NCI-H1048 (cell line): Measurements from ENCODE around the gene C11orf97.
"Not testable (repeated sequence)": the region's sequence is repeated elsewhere in the genome, so short reads cannot be mapped to it uniquely, and the experiment has no call there.

Experiments used
- DNase-seq: peaks from one replicate; lab custom pipeline; 2025; lab: John Stamatoyannopoulos, UW

Gene C11orf97

GRCh38 chr11:94525546-94526324 lies 13.5 kb downstream of the C11orf97 start:
- no peak for DNase-seq

- DNase-seq, result no peak
Measured at GRCh38 chr11:94526645-94527438, 14.6 kb downstream of the C11orf97 start.

- DNase-seq, result no peak
Measured at GRCh38 chr11:94528551-94528950, 16.3 kb downstream of the C11orf97 start.

GRCh38 chr11:94532211-94532610 lies 19.9 kb downstream of the C11orf97 start:
- no peak for DNase-seq

GRCh38 chr11:94533206-94533605 lies 20.9 kb downstream of the C11orf97 start:
- no peak for DNase-seq

GRCh38 chr11:94533696-94534630 lies 21.7 kb downstream of the C11orf97 start:
- DNase-seq, result no peak

GRCh38 chr11:94536386-94536785 lies 24.1 kb downstream of the C11orf97 start:
- DNase-seq, result no peak

- DNase-seq, result no peak
Measured at GRCh38 chr11:94537031-94537600, 24.9 kb downstream of the C11orf97 start.

- no peak for DNase-seq
Measured at GRCh38 chr11:94539420-94539819, 27.2 kb downstream of the C11orf97 start.

- no peak for DNase-seq
Measured at GRCh38 chr11:94543695-94544645, 31.7 kb downstream of the C11orf97 start, which contains the start of gene FUT4. FUT4 (plus strand) TSS chr11:94543921; CDS start chr11:94544134, 213 bp downstream.

GRCh38 chr11:94544646-94545263 lies 32.5 kb downstream of the C11orf97 start:
- no peak for DNase-seq

- DNase-seq, result no peak
Measured at GRCh38 chr11:94545264-94546161, 33.3 kb downstream of the C11orf97 start.

GRCh38 chr11:94546162-94546470 lies 33.9 kb downstream of the C11orf97 start:
- DNase-seq, result no peak

- DNase-seq, result no peak
Measured at GRCh38 chr11:94546886-94547285, 34.6 kb downstream of the C11orf97 start.

GRCh38 chr11:94549146-94549545 lies 36.9 kb downstream of the C11orf97 start:
- DNase-seq, result no peak

- no peak for DNase-seq
Measured at GRCh38 chr11:94550513-94550912, 38.3 kb downstream of the C11orf97 start.

GRCh38 chr11:94553938-94554337 lies 41.7 kb downstream of the C11orf97 start:
- no peak for DNase-seq

- not testable (repeated sequence) for DNase-seq
Measured at GRCh38 chr11:94555752-94556329, 43.6 kb downstream of the C11orf97 start.

- DNase-seq, result no peak
Measured at GRCh38 chr11:94557421-94557820, 45.2 kb downstream of the C11orf97 start.
